Ammon's horn (tissue), 1 donor: ENCODE data around the gene UVSSA.
"Not testable (repeated sequence)": the region's sequence is repeated elsewhere in the genome, so short reads cannot be mapped to it uniquely, and the experiment has no call there.

ENCODE experiments used
- DNase-seq: peaks from one replicate; pipeline ENCODE4 v3.0.0-alpha.2; 2016; ENCODE audit warnings: low spot score

UVSSA gene

GRCh38 chr4:1377606-1378261, 30.7 kb downstream of the UVSSA start:
- DNase-seq: no peak

GRCh38 chr4:1378559-1379231, 31.7 kb downstream of the UVSSA start:
- no peak for DNase-seq

- no peak for DNase-seq
Measured at GRCh38 chr4:1379351-1379781, 32.4 kb downstream of the UVSSA start.

GRCh38 chr4:1379801-1380331, 32.9 kb downstream of the UVSSA start:
- no peak for DNase-seq

- no peak for DNase-seq
Measured at GRCh38 chr4:1380368-1381151, 33.6 kb downstream of the UVSSA start.

DNA sequence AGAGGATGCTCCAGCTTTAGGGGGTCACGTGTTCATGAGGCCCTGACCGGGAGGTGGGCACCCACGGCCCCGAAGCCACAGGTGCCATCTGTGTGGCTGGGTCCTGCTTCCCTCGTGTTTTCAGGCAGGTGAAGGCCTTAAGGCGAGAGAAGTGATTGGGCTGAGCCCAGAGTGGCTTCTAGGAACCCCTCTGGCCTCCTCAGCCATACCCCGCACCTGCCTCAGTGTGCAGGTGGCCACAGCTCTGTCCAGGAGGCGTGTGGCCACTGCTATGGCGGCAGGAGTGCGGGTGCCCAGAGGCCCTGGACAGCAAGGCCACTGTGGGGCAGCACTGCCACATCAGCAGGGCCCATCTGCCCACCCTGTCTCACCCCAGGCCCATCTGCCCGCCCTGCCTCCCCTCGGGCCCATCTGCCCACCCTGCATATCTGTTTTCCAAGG, 34.2 kb downstream of the UVSSA start:
- DNase-seq: no peak

- DNase-seq: no peak
Measured at GRCh38 chr4:1381944-1382541, 35.0 kb downstream of the UVSSA start.

DNA sequence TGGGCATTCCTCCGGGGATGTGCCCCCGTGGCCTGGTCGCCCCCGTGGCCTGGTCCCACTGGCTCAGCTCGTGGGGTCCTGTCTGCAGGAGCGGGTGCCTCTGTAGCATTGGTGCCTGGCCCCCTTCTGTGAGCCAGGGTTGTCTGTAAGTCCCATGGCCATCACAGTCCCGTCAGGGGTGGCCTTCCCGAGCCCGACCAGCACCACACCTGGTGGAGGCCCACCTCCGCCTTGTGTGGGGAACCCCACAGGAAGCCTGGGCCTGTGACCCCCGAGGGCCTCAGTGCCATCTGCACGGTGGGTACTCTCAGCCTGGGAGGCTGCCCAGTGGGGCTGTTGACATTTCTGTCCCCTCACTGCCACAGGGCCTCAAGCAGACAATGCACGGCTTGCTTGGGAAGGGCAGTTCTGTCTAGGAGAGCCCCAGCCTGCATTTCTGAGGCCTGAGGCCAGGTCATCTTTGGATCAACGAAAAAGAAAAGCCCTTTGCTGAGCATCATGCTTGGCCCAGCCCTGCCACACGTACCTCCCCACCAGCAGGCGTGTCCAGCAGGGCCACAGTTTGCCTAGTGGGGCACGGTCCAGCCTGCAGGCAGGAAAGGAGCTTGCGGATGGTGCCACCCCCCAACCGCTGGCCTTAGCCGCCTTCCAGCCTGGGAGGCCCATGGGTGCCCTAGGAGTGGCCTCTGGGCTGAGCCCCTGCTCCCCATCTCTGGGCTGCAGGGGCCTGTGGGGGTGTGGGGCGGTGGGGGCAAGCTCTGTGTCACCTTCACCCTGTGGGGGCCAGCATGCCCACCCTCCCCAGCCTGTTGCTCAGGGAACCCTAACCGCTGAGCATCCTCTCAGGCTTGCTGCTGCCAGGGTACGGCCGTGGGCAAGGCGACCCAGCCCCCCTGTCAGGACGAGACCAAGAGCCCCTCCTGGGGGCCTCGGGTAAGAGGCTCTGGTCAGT, 36.0 kb downstream of the UVSSA start:
- no peak for DNase-seq

DNA sequence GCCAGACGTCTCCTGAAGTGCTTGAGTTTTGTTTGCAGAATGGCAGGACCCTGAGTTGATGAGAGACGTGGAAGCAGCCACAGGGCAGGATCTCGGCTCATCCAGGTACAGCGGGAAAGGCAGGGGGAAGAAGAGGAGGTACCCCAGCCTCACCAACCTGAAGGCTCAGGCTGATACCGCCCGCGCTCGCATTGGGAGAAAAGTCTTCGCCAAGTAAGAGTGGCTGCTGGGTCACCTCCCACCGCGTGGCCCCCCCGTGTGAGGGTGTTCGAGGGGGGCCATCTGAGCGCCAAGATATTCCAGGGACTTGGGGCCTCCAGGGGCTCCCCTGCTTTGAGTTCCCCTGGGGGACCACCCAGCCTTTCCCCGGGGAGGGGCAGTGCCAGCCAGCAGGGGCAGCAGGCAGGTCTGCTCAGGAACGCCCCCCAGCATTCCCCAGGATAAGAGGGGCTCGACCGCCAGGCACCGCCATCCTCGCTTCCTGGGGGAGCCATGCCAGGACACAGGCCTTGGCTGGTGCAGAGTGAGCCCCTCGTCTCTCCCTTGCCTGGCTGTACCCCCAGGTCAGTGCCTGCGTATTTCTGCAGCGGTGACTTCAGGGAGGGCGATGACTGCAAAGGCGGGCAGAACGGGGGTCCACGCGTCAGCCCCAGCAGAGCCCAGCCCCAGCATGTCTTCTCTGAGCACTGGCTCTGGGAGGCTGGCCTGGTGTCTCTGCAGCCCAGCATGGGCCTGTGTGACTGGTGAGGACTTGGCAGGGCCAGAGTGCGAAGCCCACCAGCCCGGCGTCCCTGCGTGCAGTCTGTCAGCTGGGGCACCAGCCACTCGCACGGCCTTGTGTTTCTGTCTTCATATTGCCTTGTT, 37.0 kb downstream of the UVSSA start:
- DNase-seq: no peak

DNA sequence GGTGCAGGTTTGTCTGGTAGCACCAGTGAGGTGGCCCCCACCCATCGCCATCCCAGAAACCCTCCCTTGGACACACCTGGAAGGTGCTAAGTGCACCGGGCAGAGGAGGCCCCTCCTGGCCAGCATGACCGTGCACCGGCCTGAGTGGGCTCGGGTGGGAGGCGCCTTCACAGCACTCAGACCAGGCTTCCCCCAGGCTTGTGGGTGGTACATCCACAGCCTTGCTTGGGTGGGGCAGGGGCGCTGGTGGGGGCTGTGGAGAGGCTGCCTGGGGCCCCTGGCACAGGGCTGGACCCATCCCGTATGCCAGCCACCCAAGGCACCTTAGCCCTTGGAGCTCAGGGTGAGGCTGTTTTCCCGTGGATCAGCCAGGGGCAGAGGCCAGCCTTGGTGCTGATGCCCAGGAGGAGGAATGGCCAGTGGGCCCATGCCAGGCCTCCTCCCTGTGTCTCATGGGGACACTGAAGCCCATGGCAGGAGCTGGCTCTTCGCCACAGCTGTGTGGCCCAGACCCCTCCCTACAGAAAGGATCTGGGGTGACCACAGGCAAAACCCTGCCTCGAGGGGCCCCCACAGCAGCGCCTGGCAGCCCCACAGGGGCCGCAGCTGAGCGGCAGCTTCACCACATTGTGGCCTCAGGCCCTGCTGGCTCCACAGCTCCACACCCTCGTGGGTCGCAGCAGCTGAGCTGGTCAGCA, 37.8 kb downstream of the UVSSA start:
- no peak for DNase-seq

DNA sequence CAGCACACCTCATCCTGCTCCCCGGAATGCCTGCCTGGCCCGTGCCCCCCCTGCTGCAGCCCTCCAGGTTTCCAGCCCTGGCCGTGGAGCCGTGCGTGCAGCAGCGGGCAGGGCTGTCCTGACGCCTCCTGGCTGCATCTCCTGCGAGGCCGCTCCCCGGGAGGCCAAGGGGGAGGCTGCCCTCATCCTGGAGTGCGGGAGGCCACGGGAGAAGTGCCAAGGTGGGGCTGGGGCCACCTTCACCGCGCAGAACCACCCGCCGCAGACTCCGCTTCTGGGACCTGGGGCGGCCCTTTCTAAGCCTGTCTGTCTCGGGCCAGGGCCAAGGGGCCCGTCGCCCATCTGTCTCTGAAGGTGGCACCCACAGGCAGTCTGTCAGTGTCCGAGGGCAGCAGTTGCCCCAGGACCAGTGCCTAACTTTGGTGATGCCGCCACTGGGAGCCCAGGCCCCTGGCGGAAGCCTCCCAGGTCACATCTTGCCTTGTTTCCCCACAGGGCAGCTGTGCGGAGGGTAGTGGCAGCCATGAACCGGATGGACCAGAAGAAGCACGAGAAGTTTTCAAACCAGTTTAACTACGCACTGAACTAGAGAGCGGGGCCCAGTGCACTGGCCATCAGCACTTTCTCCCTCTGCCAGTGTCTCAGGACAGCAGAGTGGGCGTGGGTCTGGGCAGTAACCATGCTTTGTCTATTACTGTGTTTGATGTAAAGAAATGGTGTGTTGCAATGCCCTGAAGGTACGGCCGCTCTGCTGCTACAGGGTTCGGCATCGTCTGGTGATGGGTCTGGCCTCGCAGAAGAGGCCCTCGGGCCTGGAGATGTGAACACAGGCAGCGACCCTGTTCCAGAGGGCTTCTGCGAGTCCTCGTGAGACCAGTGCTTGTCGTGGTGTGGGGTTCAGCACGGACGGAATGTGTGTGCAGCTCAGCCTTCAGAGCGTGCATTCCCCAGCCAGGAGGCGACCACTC, 38.6 kb downstream of the UVSSA start:
- DNase-seq: no peak

GRCh38 chr4:1393363-1393762, 46.4 kb downstream of the UVSSA start:
- DNase-seq: not testable (repeated sequence)

DNA sequence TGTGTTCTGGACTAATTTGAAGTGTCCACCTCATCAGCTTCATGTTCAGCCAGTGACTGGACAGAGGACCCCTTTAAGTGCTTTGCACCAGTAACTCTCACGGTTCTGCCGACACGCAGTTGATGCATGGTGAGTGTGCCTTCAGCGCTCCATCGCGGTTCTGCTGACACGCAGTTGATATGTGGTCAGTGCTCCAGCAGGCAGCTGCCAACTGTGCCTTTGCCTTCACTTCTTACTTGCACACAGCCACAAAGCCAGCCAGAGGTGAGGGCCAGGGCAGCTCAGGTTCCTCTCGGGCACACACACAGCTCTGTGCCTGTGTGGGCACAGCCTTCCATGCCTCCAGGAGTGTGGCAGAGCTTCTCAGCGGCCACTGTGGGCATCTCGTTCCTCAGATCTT, 46.9 kb downstream of the UVSSA start:
- DNase-seq: no peak

DNA sequence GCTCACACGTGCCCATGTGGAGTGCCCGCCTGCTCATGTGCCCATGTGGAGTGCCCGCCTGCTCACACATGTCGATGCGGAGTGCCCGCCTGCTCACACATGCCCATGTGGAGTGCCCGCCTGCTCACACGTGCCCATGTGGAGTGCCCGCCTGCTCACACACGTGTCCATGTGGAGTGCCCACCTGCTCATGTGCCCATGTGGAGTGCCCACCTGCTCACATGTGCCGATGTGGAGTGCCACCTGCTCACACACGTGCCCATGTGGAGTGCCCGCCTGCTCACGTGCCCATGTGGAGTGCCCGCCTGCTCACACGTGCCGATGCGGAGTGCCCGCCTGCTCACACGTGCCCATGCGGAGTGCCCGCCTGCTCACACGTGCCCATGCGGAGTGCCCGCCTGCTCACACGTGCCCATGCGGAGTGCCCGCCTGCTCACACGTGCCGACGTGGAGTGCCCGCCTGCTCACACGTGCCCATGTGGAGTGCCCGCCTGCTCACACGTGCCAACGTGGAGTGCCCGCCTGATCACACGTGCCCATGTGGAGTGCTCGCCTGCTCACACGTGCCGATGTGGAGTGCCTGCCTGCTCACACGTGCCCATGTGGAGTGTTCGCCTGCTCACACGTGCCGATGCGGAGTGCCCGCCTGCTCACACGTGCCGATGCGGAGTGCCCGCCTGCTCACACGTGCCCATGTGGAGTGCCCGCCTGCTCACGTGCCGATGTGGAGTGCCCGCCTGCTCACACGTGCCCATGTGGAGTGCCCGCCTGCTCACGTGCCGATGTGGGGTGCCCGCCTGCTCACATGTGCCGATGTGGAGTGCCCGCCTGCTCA, 47.8 kb downstream of the UVSSA start:
- DNase-seq: not testable (repeated sequence)

DNA sequence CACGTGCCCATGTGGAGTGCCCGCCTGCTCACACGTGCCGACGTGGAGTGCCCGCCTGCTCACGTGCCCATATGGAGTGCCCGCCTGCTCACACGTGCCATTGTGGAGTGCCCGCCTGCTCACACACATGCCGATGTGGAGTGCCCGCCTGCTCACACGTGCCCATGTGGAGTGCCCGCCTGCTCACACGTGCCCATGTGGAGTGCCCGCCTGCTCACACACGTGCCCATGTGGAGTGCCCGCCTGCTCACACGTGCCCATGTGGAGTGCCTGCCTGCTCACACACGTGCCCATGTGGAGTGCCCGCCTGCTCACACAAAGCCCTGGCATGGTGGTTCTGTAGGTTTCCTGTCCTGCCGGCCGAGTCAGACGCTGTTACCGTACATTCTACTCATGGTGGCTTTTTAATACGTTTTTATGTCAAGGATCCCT, 48.4 kb downstream of the UVSSA start:
- not testable (repeated sequence) for DNase-seq

DNA sequence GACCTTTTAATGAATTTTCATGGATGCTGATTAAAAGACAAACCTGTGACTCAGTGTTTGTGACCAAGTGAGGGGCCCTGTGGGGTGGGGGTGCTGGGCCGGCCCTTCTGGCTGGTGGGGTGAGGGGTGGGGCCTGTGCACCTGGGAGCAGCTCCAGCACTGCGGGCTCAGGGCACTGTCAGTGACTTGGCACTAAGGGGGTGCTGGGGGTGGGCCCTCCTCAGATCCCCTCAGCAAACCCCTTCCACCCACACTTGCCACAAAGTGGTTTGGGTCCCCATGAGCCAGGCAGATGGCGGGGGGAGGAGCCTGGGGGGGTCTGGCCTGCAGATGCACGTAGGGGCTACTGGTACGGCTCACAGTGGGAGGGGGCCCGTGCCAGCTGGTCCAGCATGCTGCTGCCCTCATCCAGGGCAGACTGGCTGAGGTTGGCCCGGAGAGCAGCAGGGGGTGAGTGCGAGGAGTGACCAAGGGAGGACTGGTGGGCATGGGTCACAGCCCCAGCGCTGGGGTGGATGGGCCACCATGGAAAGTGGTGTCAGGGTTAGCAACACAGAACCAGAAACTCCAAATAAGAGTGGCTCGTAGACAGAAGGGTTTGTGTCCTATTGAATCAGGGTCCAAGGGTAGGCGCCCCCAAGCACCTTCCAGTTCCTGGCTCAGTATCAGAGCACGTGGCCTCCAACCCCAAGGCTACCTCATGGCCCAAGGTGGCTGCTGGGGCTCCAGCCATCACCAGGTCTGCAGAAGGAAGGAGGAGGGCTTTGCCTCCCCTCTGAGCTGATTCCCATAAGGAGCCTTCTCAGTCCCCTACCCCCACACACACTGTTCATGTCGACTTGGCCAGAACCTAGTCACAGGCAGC, 49.2 kb downstream of the UVSSA start:
- DNase-seq: no peak
